Right lobe of liver (tissue), 6 donors: Measurements from ENCODE around the gene NR3C2. TPM values are rescaled to one million over a fixed set of nuclear protein-coding genes. Genes with fewer than 3 reads are reported as not detected.
"Not testable (repeated sequence)": the region's sequence is repeated elsewhere in the genome, so short reads cannot be mapped to it uniquely, and the experiment has no call there.

Experiments used
- ATAC-seq, 4 donors: fragments of 200-7000 bp; cut with Tn5 transposase; one replicate each; pipeline ENCODE4 v1.9.1; 2020; ENCODE audit warnings: mild to moderate bottlenecking in 4 of 4, moderate library complexity in 4 of 4
- DNase-seq, 3 donors: peaks; one replicate each; pipeline ENCODE4 v3.0.0-alpha.2; 2020
- H3K27ac ChIP-seq, 3 donors: fragments of 200-600 bp; one replicate each; pipeline ENCODE4 v1.8.0; 2022
- H3K27me3 ChIP-seq, 2 donors: fragments of 200-600 bp; one replicate each; pipeline ENCODE4 v1.8.0; 2022
- H3K36me3 ChIP-seq, 4 donors: fragments of 200-600 bp; sonication (generic) in 1 of 4; one replicate each; pipeline versions ENCODE4 v1.5.1 to v1.8.0; 2017 to 2022; ENCODE audit warnings: control low read depth in 1 of 4
- H3K4me1 ChIP-seq, 4 donors: fragments of 200-600 bp; sonication (generic) in 1 of 4; one replicate each; pipeline versions ENCODE4 v1.5.1 to v1.8.0; 2017 to 2022; ENCODE audit warnings: control low read depth in 1 of 4
- H3K4me3 ChIP-seq, 3 donors: fragments of 200-600 bp; one replicate each; pipeline ENCODE4 v1.8.0; 2022
- H3K9me3 ChIP-seq, 4 donors: fragments of 200-600 bp; sonication (generic) in 1 of 4; one replicate each; pipeline versions ENCODE4 v1.5.1 to v1.8.0; 2017 to 2022; ENCODE audit warnings: control low read depth in 1 of 4
- CTCF ChIP-seq, 4 donors: fragments of 200-600 bp in 3 of 4; fragments of 450-650 bp in 1 of 4; IDR thresholded peaks; one replicate each; pipeline versions ENCODE4 v1.5.1 to v1.8.0; 2016 to 2022; ENCODE audit warnings: antibody characterized with exemption in 4 of 4, mild to moderate bottlenecking in 2 of 4
- POLR2A ChIP-seq: fragments of 450-650 bp; IDR thresholded peaks from one replicate; pipeline ENCODE4 v1.6.1; 2017; ENCODE audit warnings: antibody characterized with exemption, mild to moderate bottlenecking
- WGBS: methylation state at CpG from one replicate; pipeline ENCODE4 v1.1.6; 2018; ENCODE audit warnings: low coverage, low lambda C conversion rate; ENCODE audit not compliant: insufficient coverage; ENCODE audit errors: missing lambda C conversion rate; 5-methylcytosine and 5-hydroxymethylcytosine counted together
- intact Hi-C, 2 donors: fragments of 100-400 bp; cut with DNase I; formaldehyde crosslinking; loops; one replicate each; pipeline versions ENCODE4 v1.11.2 to v1.14.1; 2022
- total RNA-seq, 6 experiments: library from RNA; depleted of rRNA in 2 of 6; stranded (reverse); fragments of >200 nt in 2 of 6; fragmentation: NEBNext Ultra II Directional in 3 of 6; extraction: Animal tissue kit (Norgen Biotek cat#: 25700) in 3 of 6; gene quantifications; one replicate each; pipeline versions ENCODE4 v1.1.0 to v1.2.4, GENCODE V29; 2016 to 2023
- donor health status: DM: no; HTN: yes; CAD: no.
- donor health status: DM: no; HTN: no; CAD: no.
- donor health status: DM: no; HTN: no; CAD: no.
- donor health status: DM: no; HTN: yes; CAD: no.
- donor health status: DM: no; HTN: yes; CAD: no.

The NR3C2 gene
- total RNA-seq, 6 experiments from 2014 or later, result 4.8 to 15.9 (median 8.9) TPM

DNA sequence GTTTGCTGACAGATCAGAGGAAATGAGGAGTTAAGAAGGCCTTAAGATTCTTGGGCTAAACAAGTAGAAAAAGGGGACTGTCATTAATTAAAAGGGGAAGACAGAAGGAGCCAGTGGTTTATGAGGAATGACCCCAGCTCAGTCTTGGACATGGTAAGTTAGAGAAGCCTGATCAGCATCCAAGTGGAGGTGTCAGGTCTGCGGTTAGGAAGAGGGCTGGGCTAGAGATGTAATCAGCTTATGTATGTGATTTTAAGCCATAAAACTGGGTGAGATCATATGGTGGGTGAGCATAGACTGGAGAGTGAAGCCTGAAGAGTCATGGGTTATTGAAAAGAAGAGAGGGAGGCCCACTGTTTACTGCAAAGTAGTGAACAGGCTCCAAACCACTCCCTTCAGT, 246.1 kb downstream of the NR3C2 start:
- TF ChIP-seq CTCF (IDR thresholded peaks at IDR 0.05) (no peak), POLR2A (no peak)
- no peak for DNase-seq
- Histone ChIP-seq H3K9me3 (no peaks in the 10 kb centered on the region), H3K27me3 (no peaks in the 10 kb centered on the region), H3K4me1 (no peaks in the 10 kb centered on the region), H3K27ac (no peak overlapping the region), H3K4me3 (no peak overlapping the region), H3K36me3 (peaks cover 0 to 5% (median 0%) of the 10 kb centered on the region in 4 donors)
- intact Hi-C loops, result no loop called here
- WGBS, result 67% methylated on average over 1 of the region's 1 CpG
- peak in 1 of 4 donors; percentile 32 for ATAC-seq

- TF ChIP-seq CTCF (IDR thresholded peaks at IDR 0.05), result no peak
- TF ChIP-seq POLR2A, result no peak
- DNase-seq (no peak), ATAC-seq (no peak)
- Histone ChIP-seq H3K27ac (no peak overlapping the region), H3K4me3 (no peak overlapping the region), H3K36me3 (peaks cover 0 to 5% (median 0%) of the 10 kb centered on the region in 4 donors), H3K27me3 (no peaks in the 10 kb centered on the region), H3K4me1 (no peaks in the 10 kb centered on the region), H3K9me3 (no peaks in the 10 kb centered on the region)
- WGBS, result no CpG with 5 or more reads among the region's 3 CpGs
- intact Hi-C loops, result no loop called here
Observed at GRCh38 chr4:148192526-148192925, 249.7 kb downstream of the NR3C2 start.

DNA sequence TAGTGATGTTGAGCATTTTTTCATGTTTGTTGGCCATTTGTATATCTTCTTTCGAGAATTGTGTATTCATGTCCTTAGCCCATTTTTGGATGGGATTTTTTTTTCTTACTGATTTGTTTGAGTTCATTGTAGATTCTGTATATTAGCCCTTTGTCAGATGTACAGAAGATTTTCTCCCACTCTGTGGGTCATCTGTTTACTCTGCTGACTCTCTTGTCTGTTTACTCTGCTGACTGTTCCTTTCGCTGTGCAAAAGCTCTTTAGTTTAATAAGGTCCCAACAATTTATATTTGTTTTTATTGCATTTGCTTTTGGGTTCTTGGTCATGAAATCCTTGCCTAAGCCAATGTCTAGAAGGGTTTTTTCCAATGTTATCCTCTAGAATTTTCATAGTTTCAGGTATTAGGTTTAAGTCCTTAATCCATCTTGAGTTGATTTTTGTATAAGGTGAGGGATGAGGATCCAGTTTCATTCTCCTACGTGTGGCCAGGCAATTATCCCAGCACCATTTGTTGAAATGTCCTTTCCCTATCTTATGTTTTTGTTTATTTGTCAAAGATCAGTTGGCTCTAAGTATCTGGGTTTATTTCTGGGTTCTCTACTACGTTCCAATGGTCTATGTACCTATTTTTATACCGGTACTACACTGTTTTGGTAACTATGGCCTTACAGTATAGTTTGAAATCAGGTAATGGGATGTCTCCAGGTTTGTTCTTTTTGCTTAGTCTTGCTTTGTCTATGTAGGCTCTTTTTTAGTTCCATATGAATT, 254.6 kb downstream of the NR3C2 start:
- peak overlapping the region in 1 of 3 donors; percentile 52 for H3K27ac ChIP-seq
- H3K9me3 ChIP-seq, H3K36me3 ChIP-seq, H3K27me3 ChIP-seq, H3K4me3 ChIP-seq, DNase-seq, H3K4me1 ChIP-seq, intact Hi-C loops: not testable (repeated sequence)
- 49% methylated on average over 5 of the region's 5 CpGs for whole genome bisulfite sequencing
- peak; percentile 50 to 87 (median 70) for ATAC-seq

GRCh38 chr4:148184922-148185321, 257.3 kb downstream of the NR3C2 start:
- intact Hi-C loops, result no loop called here
- H3K27ac ChIP-seq, result no peak overlapping the region
- no peak for DNase-seq
- no peak for TF ChIP-seq CTCF (IDR thresholded peaks at IDR 0.05)
- no peak for TF ChIP-seq POLR2A
- 97% methylated on average over 4 of the region's 4 CpGs for WGBS
- H3K4me3 ChIP-seq, result no peak overlapping the region
- H3K27me3 ChIP-seq, result no peaks in the 10 kb centered on the region
- H3K36me3 ChIP-seq, result no peaks in the 10 kb centered on the region
- peaks cover 0 to 12% (median 0%) of the 10 kb centered on the region in 4 donors for H3K4me1 ChIP-seq
- no peak for ATAC-seq
- H3K9me3 ChIP-seq, result no peaks in the 10 kb centered on the region

GRCh38 chr4:148182230-148182911, 259.8 kb downstream of the NR3C2 start:
- ATAC-seq, result peak; percentile 56 to 80 (median 67)
- Histone ChIP-seq H3K27me3 (no peaks in the 10 kb centered on the region), H3K9me3 (no peaks in the 10 kb centered on the region)

More at GRCh38 chr4:148182230-148182911, 259.8 kb downstream of the NR3C2 start:
- WGBS, result 50% methylated on average over 3 of the region's 3 CpGs
- H3K4me1 ChIP-seq, result peaks cover 0 to 12% (median 0%) of the 10 kb centered on the region in 4 donors
- H3K27ac ChIP-seq, result peak overlapping the region in 1 of 3 donors; percentile 16
- H3K36me3 ChIP-seq, result no peaks in the 10 kb centered on the region
- DNase-seq, result no peak
- TF ChIP-seq CTCF (IDR thresholded peaks at IDR 0.05), result no peak
- no peak overlapping the region for H3K4me3 ChIP-seq
- intact Hi-C loops, result no loop called here
